Liver (tissue), 3 donors: ENCODE measurements around the gene MAPK6.

Experiments
- EGR1 ChIP-seq, 2 donors: IDR thresholded peaks; 2 replicates each; pipeline ENCODE4 v1.6.1; 2016 to 2018; ENCODE audit warnings: antibody characterized with exemption in 2 of 2, low read depth in 2 of 2
- GABPA ChIP-seq, 2 donors: IDR thresholded peaks in 1 of 2; conservative IDR thresholded peaks in 1 of 2; 2 replicates each; pipeline ENCODE4 v1.6.1; 2016; ENCODE audit warnings: antibody characterized with exemption in 2 of 2, mild to moderate bottlenecking in 1 of 2, moderate library complexity in 1 of 2
- JUND ChIP-seq, 2 donors: IDR thresholded peaks; 2 replicates each; pipeline ENCODE4 v1.6.1; 2016; ENCODE audit warnings: antibody characterized with exemption in 2 of 2
- RAD21 ChIP-seq, 2 donors: IDR thresholded peaks; 2 replicates each; pipeline ENCODE4 v1.6.1; 2016; ENCODE audit warnings: antibody characterized with exemption in 2 of 2, mild to moderate bottlenecking in 2 of 2
- RXRA ChIP-seq, 2 donors: IDR thresholded peaks; 2 replicates each; pipeline ENCODE4 v1.6.1; 2017 to 2018; ENCODE audit warnings: antibody characterized with exemption in 2 of 2, mild to moderate bottlenecking in 1 of 2
- SP1 ChIP-seq: IDR thresholded peaks from 2 replicates; pipeline ENCODE4 v1.6.1; 2018; ENCODE audit warnings: antibody characterized with exemption, mild to moderate bottlenecking
- TAF1 ChIP-seq: conservative IDR thresholded peaks from 2 replicates; pipeline ENCODE4 v1.6.1; 2016; ENCODE audit warnings: antibody characterized with exemption, mild to moderate bottlenecking
- YY1 ChIP-seq: IDR thresholded peaks from 2 replicates; pipeline ENCODE4 v1.6.1; 2016; ENCODE audit warnings: antibody characterized with exemption, mild to moderate bottlenecking
- TF ChIP-seq, protein P1 (sequence below): IDR thresholded peaks from 2 replicates; pipeline ENCODE4 v1.6.1; 2016; ENCODE audit warnings: antibody characterized with exemption
- TF ChIP-seq, protein P2 (sequence below): fragments of 150-350 bp; IDR thresholded peaks from 2 replicates; pipeline ENCODE4 v1.5.1; 2017; ENCODE audit warnings: improper control_type of control experiment, low read depth, low read length; ENCODE audit not compliant: missing input control
- TF ChIP-seq, protein P3 (sequence below): IDR thresholded peaks from 2 replicates; pipeline ENCODE4 v1.6.1; 2016; ENCODE audit warnings: antibody characterized with exemption
- TF ChIP-seq, protein P4 (sequence below): IDR thresholded peaks from 2 replicates; pipeline ENCODE4 v1.6.1; 2016; ENCODE audit warnings: antibody characterized with exemption
- TF ChIP-seq, protein P5 (sequence below): IDR thresholded peaks from 2 replicates; pipeline ENCODE4 v1.6.1; 2016; ENCODE audit warnings: antibody characterized with exemption, mild to moderate bottlenecking
- donor health status: healthy.
- donor health status: healthy.

DNA sequence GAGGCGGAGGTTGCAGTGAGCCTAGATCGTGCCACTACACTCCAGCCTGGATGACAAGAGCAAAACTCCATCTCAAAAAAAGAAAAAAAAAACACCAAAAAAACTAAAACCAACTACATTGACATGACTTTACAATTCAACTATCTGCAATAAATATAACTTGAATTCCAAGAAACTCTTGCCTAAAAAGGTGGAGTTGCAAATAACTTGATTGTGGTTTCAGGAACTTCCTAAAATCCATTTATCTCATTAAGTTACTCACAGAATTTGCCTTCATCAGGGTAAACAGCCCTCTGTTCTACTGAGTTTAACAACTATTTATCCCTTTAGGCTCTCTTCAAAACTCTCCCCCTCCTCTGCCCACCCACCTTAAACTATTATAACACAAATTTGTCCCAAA is 2.7 kb upstream of the MAPK6 start:
- TF ChIP-seq JUND (IDR thresholded peaks at IDR 0.05): no peak
- TF ChIP-seq, protein P1, sequence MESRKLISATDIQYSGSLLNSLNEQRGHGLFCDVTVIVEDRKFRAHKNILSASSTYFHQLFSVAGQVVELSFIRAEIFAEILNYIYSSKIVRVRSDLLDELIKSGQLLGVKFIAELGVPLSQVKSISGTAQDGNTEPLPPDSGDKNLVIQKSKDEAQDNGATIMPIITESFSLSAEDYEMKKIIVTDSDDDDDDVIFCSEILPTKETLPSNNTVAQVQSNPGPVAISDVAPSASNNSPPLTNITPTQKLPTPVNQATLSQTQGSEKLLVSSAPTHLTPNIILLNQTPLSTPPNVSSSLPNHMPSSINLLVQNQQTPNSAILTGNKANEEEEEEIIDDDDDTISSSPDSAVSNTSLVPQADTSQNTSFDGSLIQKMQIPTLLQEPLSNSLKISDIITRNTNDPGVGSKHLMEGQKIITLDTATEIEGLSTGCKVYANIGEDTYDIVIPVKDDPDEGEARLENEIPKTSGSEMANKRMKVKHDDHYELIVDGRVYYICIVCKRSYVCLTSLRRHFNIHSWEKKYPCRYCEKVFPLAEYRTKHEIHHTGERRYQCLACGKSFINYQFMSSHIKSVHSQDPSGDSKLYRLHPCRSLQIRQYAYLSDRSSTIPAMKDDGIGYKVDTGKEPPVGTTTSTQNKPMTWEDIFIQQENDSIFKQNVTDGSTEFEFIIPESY: no peak
- TF ChIP-seq, protein P2, sequence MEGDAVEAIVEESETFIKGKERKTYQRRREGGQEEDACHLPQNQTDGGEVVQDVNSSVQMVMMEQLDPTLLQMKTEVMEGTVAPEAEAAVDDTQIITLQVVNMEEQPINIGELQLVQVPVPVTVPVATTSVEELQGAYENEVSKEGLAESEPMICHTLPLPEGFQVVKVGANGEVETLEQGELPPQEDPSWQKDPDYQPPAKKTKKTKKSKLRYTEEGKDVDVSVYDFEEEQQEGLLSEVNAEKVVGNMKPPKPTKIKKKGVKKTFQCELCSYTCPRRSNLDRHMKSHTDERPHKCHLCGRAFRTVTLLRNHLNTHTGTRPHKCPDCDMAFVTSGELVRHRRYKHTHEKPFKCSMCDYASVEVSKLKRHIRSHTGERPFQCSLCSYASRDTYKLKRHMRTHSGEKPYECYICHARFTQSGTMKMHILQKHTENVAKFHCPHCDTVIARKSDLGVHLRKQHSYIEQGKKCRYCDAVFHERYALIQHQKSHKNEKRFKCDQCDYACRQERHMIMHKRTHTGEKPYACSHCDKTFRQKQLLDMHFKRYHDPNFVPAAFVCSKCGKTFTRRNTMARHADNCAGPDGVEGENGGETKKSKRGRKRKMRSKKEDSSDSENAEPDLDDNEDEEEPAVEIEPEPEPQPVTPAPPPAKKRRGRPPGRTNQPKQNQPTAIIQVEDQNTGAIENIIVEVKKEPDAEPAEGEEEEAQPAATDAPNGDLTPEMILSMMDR: no peak
- no peak for TF ChIP-seq EGR1 (IDR thresholded peaks at IDR 0.05; ENCODE audit: low read depth in 2 of 2)
- TF ChIP-seq RAD21 (IDR thresholded peaks at IDR 0.05): no peak
- TF ChIP-seq, protein P3, sequence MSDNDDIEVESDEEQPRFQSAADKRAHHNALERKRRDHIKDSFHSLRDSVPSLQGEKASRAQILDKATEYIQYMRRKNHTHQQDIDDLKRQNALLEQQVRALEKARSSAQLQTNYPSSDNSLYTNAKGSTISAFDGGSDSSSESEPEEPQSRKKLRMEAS: no peak
- no peak for TF ChIP-seq TAF1
- no peak for TF ChIP-seq SP1
- TF ChIP-seq RXRA (IDR thresholded peaks at IDR 0.05): no peak
- TF ChIP-seq, protein P4, sequence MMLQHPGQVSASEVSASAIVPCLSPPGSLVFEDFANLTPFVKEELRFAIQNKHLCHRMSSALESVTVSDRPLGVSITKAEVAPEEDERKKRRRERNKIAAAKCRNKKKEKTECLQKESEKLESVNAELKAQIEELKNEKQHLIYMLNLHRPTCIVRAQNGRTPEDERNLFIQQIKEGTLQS: no peak
- TF ChIP-seq, protein P5, sequence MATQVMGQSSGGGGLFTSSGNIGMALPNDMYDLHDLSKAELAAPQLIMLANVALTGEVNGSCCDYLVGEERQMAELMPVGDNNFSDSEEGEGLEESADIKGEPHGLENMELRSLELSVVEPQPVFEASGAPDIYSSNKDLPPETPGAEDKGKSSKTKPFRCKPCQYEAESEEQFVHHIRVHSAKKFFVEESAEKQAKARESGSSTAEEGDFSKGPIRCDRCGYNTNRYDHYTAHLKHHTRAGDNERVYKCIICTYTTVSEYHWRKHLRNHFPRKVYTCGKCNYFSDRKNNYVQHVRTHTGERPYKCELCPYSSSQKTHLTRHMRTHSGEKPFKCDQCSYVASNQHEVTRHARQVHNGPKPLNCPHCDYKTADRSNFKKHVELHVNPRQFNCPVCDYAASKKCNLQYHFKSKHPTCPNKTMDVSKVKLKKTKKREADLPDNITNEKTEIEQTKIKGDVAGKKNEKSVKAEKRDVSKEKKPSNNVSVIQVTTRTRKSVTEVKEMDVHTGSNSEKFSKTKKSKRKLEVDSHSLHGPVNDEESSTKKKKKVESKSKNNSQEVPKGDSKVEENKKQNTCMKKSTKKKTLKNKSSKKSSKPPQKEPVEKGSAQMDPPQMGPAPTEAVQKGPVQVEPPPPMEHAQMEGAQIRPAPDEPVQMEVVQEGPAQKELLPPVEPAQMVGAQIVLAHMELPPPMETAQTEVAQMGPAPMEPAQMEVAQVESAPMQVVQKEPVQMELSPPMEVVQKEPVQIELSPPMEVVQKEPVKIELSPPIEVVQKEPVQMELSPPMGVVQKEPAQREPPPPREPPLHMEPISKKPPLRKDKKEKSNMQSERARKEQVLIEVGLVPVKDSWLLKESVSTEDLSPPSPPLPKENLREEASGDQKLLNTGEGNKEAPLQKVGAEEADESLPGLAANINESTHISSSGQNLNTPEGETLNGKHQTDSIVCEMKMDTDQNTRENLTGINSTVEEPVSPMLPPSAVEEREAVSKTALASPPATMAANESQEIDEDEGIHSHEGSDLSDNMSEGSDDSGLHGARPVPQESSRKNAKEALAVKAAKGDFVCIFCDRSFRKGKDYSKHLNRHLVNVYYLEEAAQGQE: no peak
- no peak for TF ChIP-seq YY1
- TF ChIP-seq GABPA (IDR thresholded peaks at IDR 0.05 in 1 of 2, conservative IDR thresholded peaks at IDR 0.05 in 1 of 2): no peak
